RWPE2 (cell line): ENCODE data around the gene HIF1A.

Experiments
- ATAC-seq: fragments of 200-7000 bp; cut with Tn5 transposase; 3 replicates; pipeline ENCODE4 v1.9.1; 2021; ENCODE audit warnings: low read depth
- DNase-seq: peaks from one replicate; pipeline ENCODE4 v3.0.0-alpha.2; 2020; ENCODE audit warnings: low spot score
- H3K27ac ChIP-seq: fragments of 450-650 bp; 2 replicates; pipeline ENCODE4 v1.5.1; 2017; ENCODE audit warnings: mild to moderate bottlenecking; ENCODE audit not compliant: poor library complexity, severe bottlenecking
- H3K27me3 ChIP-seq: fragments of 250-450 bp; sonication (Bioruptor Pico); 2 replicates; pipeline ENCODE4 v1.5.1; 2021; ENCODE audit warnings: mild to moderate bottlenecking, moderate library complexity; ENCODE audit not compliant: insufficient read depth, poor library complexity, severe bottlenecking
- H3K36me3 ChIP-seq: fragments of 250-450 bp; sonication (Bioruptor Pico); 2 replicates; pipeline ENCODE4 v1.5.1; 2020; ENCODE audit warnings: low read depth, mild to moderate bottlenecking, moderate library complexity
- H3K4me1 ChIP-seq: fragments of 250-450 bp; sonication (Bioruptor Pico); 2 replicates; pipeline ENCODE4 v1.5.1; 2021; ENCODE audit warnings: mild to moderate bottlenecking, moderate library complexity; ENCODE audit not compliant: insufficient read depth, poor library complexity, severe bottlenecking
- H3K4me3 ChIP-seq: fragments of 250-450 bp; sonication (Bioruptor Pico); 2 replicates; pipeline ENCODE4 v1.5.1; 2021; ENCODE audit warnings: mild to moderate bottlenecking, moderate library complexity; ENCODE audit not compliant: severe bottlenecking
- H3K9me3 ChIP-seq: fragments of 250-450 bp; sonication (Bioruptor Pico); 2 replicates; pipeline ENCODE4 v1.5.1; 2021; ENCODE audit warnings: mild to moderate bottlenecking, moderate library complexity; ENCODE audit not compliant: severe bottlenecking
- TF ChIP-seq, protein P1 (sequence below): fragments of 450-650 bp; IDR thresholded peaks from one replicate; pipeline ENCODE4 v1.5.1; 2017; ENCODE audit warnings: mild to moderate bottlenecking, moderate library complexity; ENCODE audit not compliant: poor library complexity, severe bottlenecking

The HIF1A gene

GRCh38 chr14:61746881-61747280 lies 51.6 kb downstream of the HIF1A start:
- H3K4me1 ChIP-seq = peaks cover 40% of the 10 kb centered on the region
- no peak for ATAC-seq
- peak overlapping the region; percentile 28 for H3K4me3 ChIP-seq
- H3K27me3 ChIP-seq = no peaks in the 10 kb centered on the region
- no peak for DNase-seq
- peaks cover 87% of the 10 kb centered on the region for H3K36me3 ChIP-seq
- H3K9me3 ChIP-seq = no peaks in the 10 kb centered on the region
- TF ChIP-seq, protein P1, sequence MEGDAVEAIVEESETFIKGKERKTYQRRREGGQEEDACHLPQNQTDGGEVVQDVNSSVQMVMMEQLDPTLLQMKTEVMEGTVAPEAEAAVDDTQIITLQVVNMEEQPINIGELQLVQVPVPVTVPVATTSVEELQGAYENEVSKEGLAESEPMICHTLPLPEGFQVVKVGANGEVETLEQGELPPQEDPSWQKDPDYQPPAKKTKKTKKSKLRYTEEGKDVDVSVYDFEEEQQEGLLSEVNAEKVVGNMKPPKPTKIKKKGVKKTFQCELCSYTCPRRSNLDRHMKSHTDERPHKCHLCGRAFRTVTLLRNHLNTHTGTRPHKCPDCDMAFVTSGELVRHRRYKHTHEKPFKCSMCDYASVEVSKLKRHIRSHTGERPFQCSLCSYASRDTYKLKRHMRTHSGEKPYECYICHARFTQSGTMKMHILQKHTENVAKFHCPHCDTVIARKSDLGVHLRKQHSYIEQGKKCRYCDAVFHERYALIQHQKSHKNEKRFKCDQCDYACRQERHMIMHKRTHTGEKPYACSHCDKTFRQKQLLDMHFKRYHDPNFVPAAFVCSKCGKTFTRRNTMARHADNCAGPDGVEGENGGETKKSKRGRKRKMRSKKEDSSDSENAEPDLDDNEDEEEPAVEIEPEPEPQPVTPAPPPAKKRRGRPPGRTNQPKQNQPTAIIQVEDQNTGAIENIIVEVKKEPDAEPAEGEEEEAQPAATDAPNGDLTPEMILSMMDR = no peak
- H3K27ac ChIP-seq = peak overlapping the region; percentile 94

DNA sequence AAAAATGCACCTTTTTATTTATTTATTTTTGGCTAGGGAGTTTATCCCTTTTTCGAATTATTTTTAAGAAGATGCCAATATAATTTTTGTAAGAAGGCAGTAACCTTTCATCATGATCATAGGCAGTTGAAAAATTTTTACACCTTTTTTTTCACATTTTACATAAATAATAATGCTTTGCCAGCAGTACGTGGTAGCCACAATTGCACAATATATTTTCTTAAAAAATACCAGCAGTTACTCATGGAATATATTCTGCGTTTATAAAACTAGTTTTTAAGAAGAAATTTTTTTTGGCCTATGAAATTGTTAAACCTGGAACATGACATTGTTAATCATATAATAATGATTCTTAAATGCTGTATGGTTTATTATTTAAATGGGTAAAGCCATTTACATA lies 52.0 kb downstream of the HIF1A start:
- TF ChIP-seq, protein P1 = no peak
- Histone ChIP-seq H3K36me3 (peaks cover 83% of the 10 kb centered on the region), H3K27me3 (no peaks in the 10 kb centered on the region), H3K4me1 (peaks cover 45% of the 10 kb centered on the region), H3K4me3 (peak overlapping the region; percentile 28), H3K9me3 (no peaks in the 10 kb centered on the region), H3K27ac (peak overlapping the region; percentile 94)
- DNase-seq = no peak
- ATAC-seq = no peak

- Histone ChIP-seq H3K27ac (peak overlapping the region; percentile 94), H3K36me3 (peaks cover 66% of the 10 kb centered on the region), H3K4me3 (peak overlapping the region; percentile 28), H3K4me1 (peaks cover 53% of the 10 kb centered on the region), H3K9me3 (no peaks in the 10 kb centered on the region), H3K27me3 (no peaks in the 10 kb centered on the region)
- ATAC-seq (peak; percentile 26), DNase-seq (no peak)
- TF ChIP-seq, protein P1 = no peak
Observed at GRCh38 chr14:61749264-61749663, 54.0 kb downstream of the HIF1A start.

- H3K4me3 ChIP-seq = peak overlapping the region; percentile 28
- no peaks in the 10 kb centered on the region for H3K9me3 ChIP-seq
- peaks cover 60% of the 10 kb centered on the region for H3K36me3 ChIP-seq
- H3K4me1 ChIP-seq = peaks cover 59% of the 10 kb centered on the region
- TF ChIP-seq, protein P1 = no peak
- ATAC-seq (peak; percentile 34), DNase-seq (no peak)
- no peaks in the 10 kb centered on the region for H3K27me3 ChIP-seq
- peak overlapping the region; percentile 94 for H3K27ac ChIP-seq
Observed at GRCh38 chr14:61749867-61750266, 54.6 kb downstream of the HIF1A start.

DNA sequence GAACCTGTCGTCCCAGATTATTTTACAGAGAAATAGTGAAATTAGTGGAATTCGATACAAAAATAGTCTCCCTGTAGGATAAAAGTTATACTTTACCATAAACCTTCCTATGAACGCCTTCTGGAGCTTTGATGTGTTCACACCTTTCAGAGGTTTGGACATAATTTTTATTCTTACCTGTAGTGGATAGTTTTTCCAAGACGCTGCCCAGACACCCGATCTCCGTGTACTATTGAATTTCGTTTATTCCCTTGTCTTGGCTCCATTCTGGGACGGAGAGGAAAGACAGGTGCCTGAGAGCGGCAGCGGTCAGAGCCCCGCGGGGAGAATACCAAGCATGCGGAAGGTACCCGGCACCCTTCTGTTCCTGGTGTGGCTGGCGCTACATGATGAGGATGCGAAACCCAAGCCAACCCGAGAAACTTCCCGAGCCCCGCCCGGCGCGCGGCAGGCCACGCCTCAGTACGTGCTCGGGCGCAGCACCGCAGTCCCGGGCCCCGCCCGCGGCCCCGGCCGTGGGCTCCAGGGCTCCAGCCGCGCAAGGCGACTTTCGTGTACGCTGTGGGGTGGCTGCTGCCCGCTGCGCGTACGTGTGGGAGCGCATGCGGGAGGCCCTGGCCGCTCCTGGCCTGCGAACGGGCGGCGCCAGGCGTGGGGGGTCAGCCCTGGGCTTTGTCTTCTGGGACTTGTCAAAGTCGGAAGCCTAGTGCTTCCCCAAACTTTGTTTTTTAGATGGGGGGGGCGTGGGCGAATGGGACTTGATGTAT lies 55.6 kb downstream of the HIF1A start:
- peaks cover 50% of the 10 kb centered on the region for H3K36me3 ChIP-seq
- H3K27ac ChIP-seq = peak overlapping the region; percentile 94
- no peaks in the 10 kb centered on the region for H3K9me3 ChIP-seq
- DNase-seq = peak; percentile 95
- TF ChIP-seq, protein P1 = no peak
- H3K4me1 ChIP-seq = peaks cover 64% of the 10 kb centered on the region
- peak; percentile 73 for ATAC-seq
- peak overlapping the region; percentile 28 for H3K4me3 ChIP-seq
- H3K27me3 ChIP-seq = no peaks in the 10 kb centered on the region
